ENCODE data around the gene PPDPF. TPM values are rescaled to one million over a fixed set of nuclear protein-coding genes. Genes with fewer than 3 reads are reported as not detected.
"Not testable (repeated sequence)": the region's sequence is repeated elsewhere in the genome, so short reads cannot be mapped to it uniquely, and the experiment has no call there.

PPDPF gene
- total RNA-seq, 2 donors from 2014 or later: 66.4 to 96.9 TPM

DNA sequence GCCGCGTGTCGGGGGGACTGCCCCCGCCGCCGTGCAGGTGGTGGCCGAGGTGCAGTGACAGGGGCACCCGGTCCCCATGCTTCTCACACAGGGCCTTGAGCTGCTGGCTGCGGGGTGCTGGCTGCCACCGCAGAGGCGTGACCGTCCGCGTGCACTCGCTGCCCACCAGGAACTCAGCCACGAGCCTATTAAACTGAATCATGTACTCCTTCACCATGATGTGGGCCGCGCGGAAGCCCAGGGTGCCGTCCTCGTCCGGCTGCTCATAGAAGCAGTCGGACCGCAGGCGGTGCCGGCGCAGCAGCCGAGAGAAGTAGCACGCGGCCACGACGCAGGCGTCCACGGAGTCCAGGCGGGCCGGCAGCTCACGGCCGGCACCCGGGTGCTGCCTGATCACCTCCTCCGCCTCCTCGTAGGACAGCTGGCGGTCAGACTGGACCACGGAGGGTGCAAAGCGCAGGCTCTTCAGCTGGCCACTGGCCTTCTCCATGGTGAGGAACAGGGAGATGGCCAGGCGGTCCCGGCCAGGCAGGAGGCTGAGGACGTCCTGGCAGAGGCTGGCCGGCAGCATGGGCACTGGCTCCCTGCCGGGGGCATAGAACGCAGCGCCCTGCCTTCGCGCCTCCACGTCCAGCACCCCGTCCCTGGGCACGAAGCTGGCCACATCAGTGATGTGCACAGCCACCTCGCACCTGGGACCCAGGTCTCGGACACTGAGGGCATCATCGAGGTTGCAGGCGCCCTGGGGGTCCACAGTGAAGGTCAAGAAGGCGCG lies 43.7 kb downstream of the PPDPF start:
- no peaks in the 10 kb centered on the region for H3K27me3 Mint-ChIP-seq
- H3K36me3 Mint-ChIP-seq: peaks cover 5% of the 10 kb centered on the region
- DNase-seq (ENCODE audit: low spot score) (no peak), ATAC-seq (no peak)
- H3K4me3 Mint-ChIP-seq: no peak overlapping the region
- peaks cover 16 to 21% of the 10 kb centered on the region in 2 donors for H3K4me1 Mint-ChIP-seq (ENCODE audit: low read depth in 2 of 2)
- H3K9me3 Mint-ChIP-seq: no peaks in the 10 kb centered on the region
- H3K27ac Mint-ChIP-seq: no peak overlapping the region

DNA sequence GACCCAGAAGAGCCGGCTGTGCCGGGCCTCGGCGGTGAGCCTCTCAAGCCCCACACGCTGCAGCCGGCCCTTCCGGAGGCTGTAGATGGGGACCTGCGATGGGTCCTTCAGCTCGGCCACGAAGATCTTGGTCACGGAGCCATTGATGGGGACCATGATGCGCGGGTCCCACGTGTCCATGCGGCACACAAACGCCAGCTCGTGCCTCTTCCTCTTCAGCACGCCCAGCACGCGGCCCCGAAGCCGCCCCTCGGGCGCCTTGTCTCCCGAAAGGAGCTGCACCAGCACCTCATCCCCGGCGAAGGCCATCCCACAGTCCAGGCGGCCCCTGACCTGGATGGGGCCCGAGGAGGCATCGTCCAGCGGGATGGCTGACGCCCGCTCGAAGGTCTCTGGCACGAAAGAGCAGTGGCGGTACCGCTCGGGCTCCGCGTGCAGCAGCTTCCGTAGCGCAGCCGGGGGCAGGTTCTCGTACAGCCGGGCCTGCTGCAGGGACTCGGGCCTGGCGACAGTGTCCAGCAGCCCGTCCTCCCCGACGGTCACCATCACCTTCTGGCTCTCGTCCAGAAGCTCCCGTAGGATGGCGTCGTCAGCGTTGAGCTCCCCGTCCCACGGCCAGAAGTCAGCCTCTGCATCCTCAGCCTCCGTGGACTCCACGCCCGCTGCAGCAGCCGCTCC lies 44.6 kb downstream of the PPDPF start:
- Mint-ChIP-seq H3K9me3 (no peaks in the 10 kb centered on the region), H3K36me3 (peaks cover 4% of the 10 kb centered on the region), H3K4me3 (no peak overlapping the region), H3K4me1 (ENCODE audit: low read depth in 2 of 2) (peaks cover 19 to 23% of the 10 kb centered on the region in 2 donors), H3K27ac (no peak overlapping the region), H3K27me3 (no peaks in the 10 kb centered on the region)
- ATAC-seq: no peak
- DNase-seq (ENCODE audit: low spot score): no peak

DNA sequence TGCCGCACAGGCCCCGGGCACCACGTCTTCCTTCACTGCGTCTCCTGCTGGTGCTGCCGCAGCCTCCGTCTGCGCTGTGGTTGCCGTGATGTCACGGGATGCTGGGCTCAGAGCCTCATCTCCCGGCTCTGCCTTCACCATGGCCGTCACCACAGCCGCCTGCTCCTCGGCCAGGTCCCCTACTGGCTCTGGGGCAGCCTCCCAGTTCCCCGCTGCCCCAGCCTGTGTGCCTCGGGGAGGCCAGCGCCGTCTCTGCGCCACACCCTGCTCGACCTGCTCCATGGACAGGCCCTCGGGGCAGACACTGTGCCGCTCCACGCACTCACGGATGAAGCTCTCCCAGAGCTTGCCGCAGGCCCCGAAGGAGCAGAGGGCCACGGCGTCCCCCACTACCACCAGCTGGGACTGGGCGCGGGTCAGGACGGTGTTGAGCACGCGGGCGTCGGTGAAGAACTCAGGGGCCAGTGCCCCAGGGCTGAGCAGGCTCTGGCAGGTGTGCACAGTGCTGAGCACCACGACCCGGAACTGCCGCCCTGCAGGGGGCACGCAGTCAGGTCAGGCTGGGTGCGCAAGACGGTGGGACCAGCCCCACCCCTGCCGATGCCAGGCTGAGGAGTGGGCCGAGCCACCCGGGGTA lies 45.3 kb downstream of the PPDPF start:
- Mint-ChIP-seq H3K4me3 (no peak overlapping the region), H3K27ac (no peak overlapping the region), H3K36me3 (no peaks in the 10 kb centered on the region), H3K4me1 (ENCODE audit: low read depth in 2 of 2) (peaks cover 19 to 20% of the 10 kb centered on the region in 2 donors), H3K9me3 (no peaks in the 10 kb centered on the region), H3K27me3 (no peaks in the 10 kb centered on the region)
- ATAC-seq: no peak
- DNase-seq (ENCODE audit: low spot score): no peak

GRCh38 chr20:63566395-63567135 lies 46.0 kb downstream of the PPDPF start:
- Mint-ChIP-seq H3K9me3 (no peaks in the 10 kb centered on the region), H3K27ac (no peak overlapping the region), H3K27me3 (no peaks in the 10 kb centered on the region), H3K4me1 (ENCODE audit: low read depth in 2 of 2) (peaks cover 19 to 20% of the 10 kb centered on the region in 2 donors), H3K4me3 (peak overlapping the region; percentile 76), H3K36me3 (no peaks in the 10 kb centered on the region)
- ATAC-seq (no peak), DNase-seq (ENCODE audit: low spot score) (peak; percentile 61)

- Mint-ChIP-seq H3K4me3 (peak overlapping the region; percentile 76), H3K27ac (peak overlapping the region; percentile 69 to 77), H3K9me3 (no peaks in the 10 kb centered on the region), H3K4me1 (ENCODE audit: low read depth in 2 of 2) (peaks cover 19 to 20% of the 10 kb centered on the region in 2 donors), H3K36me3 (no peaks in the 10 kb centered on the region), H3K27me3 (no peaks in the 10 kb centered on the region)
- ATAC-seq (peak; percentile 53 to 73), DNase-seq (ENCODE audit: low spot score) (no peak)
These were observed 46.5 kb downstream of the PPDPF start for GRCh38 chr20:63567136-63567385.

DNA sequence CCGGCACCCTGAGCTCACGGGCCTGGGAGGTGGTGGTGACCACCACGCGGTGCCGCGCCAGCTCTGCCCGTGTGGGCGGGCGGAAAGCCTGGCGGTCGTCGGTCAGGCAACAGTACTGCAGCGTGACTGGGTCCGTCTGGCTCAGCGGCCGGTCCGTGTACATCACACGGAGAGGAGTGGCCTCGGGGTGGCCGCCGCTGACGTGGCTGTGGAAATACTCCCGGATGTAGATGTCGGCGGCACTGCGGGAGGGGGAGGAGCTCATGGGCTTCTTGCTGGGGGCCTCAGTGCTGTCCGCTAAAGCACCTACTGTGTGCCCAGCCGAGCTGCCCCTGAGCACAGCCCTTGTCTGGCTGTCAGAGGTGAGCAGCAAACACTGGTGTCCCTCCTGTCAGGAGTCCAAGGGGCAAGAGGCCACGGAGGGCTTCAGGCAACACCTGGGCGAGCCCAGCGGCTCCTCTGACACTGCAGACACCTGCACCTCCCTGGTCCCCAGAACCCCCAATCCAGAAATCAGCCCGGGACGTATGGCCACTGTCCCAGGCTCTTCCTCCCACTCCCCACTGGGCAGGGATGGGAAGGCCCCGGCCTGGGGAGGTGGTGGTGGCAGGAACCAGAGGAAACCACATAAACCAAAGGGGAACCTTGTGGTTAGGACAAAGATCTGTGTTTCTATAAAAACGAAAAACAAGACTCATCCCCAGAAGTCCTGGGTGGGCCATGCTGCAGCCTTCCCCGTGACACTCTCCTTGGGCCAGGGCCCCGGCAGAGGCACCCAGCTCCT lies 47.0 kb downstream of the PPDPF start:
- no peaks in the 10 kb centered on the region for H3K27me3 Mint-ChIP-seq
- peaks cover 19 to 20% of the 10 kb centered on the region in 2 donors for H3K4me1 Mint-ChIP-seq (ENCODE audit: low read depth in 2 of 2)
- peak; percentile 88 to 91 for ATAC-seq

GRCh38 chr20:63568170-63568981 lies 47.8 kb downstream of the PPDPF start:
- no peaks in the 10 kb centered on the region for H3K9me3 Mint-ChIP-seq

More for the DNA sequence above, 47.0 kb downstream of the PPDPF start:
- Mint-ChIP-seq H3K9me3 (no peaks in the 10 kb centered on the region), H3K4me3 (peak overlapping the region; percentile 76), H3K27ac (peak overlapping the region; percentile 69 to 77), H3K36me3 (no peaks in the 10 kb centered on the region)
- peak; percentile 93 for DNase-seq (ENCODE audit: low spot score)

DNA sequence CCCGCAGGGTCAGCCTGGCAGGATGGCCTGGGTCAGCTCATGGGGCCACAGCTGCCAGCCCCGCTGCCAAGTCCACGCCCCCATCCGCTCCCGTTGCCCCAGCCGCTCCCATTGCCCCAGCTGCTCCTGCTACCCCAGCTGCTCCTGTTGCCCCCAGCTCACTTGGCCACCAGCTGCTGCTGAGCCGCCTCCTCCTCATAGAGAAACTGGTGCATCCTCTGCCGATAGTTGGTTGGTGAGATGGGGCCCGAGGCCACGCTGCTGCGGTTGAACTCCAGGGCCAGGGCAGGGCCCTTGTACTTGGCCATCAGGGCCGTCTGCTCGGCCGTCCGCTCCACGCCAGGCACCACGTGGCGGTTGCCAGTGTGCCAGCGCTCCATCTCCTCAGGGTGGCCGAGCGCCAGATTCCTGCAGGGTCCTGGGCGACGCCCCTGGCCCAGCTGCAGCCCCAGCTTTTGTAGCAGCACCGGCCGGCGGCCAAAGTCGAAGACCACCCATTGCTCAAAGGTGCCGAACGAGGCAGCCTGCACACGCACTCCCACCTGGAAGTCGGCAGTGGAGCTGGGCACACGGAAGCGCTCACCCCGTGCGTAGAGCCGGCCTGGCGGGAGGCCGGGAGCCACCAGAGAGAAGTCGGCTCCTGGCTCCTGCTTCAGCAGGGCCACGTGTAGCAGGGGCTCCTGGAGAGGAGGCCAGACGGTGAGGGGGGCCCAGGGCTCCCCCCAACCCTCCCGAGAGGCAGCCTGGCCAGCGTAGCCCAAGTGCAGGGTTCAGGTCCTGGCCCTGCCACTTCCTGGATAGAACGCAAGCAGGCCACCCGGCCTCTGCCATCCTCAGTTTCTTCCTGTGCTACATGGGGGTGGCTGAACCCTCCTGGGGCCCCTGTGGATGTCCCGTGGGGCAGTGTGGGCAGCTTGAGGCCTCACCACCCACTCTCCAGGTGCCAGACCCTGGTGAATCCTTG lies 48.7 kb downstream of the PPDPF start:
- Mint-ChIP-seq H3K27me3 (no peaks in the 10 kb centered on the region), H3K9me3 (no peaks in the 10 kb centered on the region), H3K4me1 (ENCODE audit: low read depth in 2 of 2) (peaks cover 19 to 22% of the 10 kb centered on the region in 2 donors), H3K27ac (no peak overlapping the region), H3K36me3 (no peaks in the 10 kb centered on the region), H3K4me3 (peak overlapping the region; percentile 32)
- DNase-seq (ENCODE audit: low spot score) (no peak), ATAC-seq (no peak)

More at GRCh38 chr20:63568170-63568981, 47.8 kb downstream of the PPDPF start:
- Mint-ChIP-seq H3K4me1 (ENCODE audit: low read depth in 2 of 2) (peaks cover 19 to 20% of the 10 kb centered on the region in 2 donors), H3K36me3 (no peaks in the 10 kb centered on the region), H3K27ac (peak overlapping the region; percentile 69 to 77), H3K27me3 (no peaks in the 10 kb centered on the region), H3K4me3 (peak overlapping the region; percentile 76)
- DNase-seq (ENCODE audit: low spot score): no peak
- peak in 1 of 2 donors; percentile 31 for ATAC-seq

GRCh38 chr20:63570281-63571086 lies 49.9 kb downstream of the PPDPF start:
- H3K9me3 Mint-ChIP-seq: no peaks in the 10 kb centered on the region
- no peak overlapping the region for H3K4me3 Mint-ChIP-seq
- no peak for DNase-seq (ENCODE audit: low spot score)
- peaks cover 19 to 22% of the 10 kb centered on the region in 2 donors for H3K4me1 Mint-ChIP-seq (ENCODE audit: low read depth in 2 of 2)
- H3K27me3 Mint-ChIP-seq: no peaks in the 10 kb centered on the region
- no peak for ATAC-seq
- H3K27ac Mint-ChIP-seq: no peak overlapping the region
- no peaks in the 10 kb centered on the region for H3K36me3 Mint-ChIP-seq

DNA sequence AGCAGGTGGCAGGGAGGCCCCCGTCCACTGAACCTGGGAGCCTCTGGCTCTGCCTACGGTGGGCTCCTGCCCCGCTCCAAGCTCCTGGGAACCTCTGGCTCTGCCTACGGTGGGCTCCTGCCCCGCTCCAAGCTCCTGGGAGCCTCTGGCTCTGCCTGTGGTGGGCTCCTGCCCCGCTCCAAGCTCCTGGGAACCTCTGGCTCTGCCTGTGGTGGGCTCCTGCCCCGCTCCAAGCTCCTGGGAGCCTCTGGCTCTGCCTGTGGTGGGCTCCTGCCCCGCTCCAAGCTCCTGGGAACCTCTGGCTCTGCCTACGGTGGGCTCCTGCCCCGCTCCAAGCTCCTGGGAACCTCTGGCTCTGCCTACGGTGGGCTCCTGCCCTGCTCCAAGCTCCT lies 50.5 kb downstream of the PPDPF start:
- not testable (repeated sequence) for H3K27me3 Mint-ChIP-seq; H3K9me3 Mint-ChIP-seq; H3K36me3 Mint-ChIP-seq; H3K4me3 Mint-ChIP-seq; H3K27ac Mint-ChIP-seq; DNase-seq (ENCODE audit: low spot score); ATAC-seq
- H3K4me1 Mint-ChIP-seq (ENCODE audit: low read depth in 2 of 2): peaks cover 19 to 22% of the 10 kb centered on the region in 2 donors

Data from natural killer cell treated with Interleukin-12 subunit alpha and Interleukin-12 subunit beta and Interleukin-15 and Interleukin-18, amount 100 ng/mL, for 72 hours (primary cell).